ENCODE data around the gene SEMA4A.
"Not testable (repeated sequence)": the region's sequence is repeated elsewhere in the genome, so short reads cannot be mapped to it uniquely, and the experiment has no call there.

SEMA4A gene

DNA sequence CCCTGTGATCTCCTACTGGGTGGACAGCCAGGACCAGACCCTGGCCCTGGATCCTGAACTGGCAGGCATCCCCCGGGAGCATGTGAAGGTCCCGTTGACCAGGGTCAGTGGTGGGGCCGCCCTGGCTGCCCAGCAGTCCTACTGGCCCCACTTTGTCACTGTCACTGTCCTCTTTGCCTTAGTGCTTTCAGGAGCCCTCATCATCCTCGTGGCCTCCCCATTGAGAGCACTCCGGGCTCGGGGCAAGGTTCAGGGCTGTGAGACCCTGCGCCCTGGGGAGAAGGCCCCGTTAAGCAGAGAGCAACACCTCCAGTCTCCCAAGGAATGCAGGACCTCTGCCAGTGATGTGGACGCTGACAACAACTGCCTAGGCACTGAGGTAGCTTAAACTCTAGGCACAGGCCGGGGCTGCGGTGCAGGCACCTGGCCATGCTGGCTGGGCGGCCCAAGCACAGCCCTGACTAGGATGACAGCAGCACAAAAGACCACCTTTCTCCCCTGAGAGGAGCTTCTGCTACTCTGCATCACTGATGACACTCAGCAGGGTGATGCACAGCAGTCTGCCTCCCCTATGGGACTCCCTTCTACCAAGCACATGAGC lies 23.3 kb downstream of the SEMA4A start:
- TF ChIP-seq, protein P1, sequence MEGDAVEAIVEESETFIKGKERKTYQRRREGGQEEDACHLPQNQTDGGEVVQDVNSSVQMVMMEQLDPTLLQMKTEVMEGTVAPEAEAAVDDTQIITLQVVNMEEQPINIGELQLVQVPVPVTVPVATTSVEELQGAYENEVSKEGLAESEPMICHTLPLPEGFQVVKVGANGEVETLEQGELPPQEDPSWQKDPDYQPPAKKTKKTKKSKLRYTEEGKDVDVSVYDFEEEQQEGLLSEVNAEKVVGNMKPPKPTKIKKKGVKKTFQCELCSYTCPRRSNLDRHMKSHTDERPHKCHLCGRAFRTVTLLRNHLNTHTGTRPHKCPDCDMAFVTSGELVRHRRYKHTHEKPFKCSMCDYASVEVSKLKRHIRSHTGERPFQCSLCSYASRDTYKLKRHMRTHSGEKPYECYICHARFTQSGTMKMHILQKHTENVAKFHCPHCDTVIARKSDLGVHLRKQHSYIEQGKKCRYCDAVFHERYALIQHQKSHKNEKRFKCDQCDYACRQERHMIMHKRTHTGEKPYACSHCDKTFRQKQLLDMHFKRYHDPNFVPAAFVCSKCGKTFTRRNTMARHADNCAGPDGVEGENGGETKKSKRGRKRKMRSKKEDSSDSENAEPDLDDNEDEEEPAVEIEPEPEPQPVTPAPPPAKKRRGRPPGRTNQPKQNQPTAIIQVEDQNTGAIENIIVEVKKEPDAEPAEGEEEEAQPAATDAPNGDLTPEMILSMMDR (conservative IDR thresholded peaks at IDR 0.05), result no peak
- H3K27ac ChIP-seq, result no peak overlapping the region

DNA sequence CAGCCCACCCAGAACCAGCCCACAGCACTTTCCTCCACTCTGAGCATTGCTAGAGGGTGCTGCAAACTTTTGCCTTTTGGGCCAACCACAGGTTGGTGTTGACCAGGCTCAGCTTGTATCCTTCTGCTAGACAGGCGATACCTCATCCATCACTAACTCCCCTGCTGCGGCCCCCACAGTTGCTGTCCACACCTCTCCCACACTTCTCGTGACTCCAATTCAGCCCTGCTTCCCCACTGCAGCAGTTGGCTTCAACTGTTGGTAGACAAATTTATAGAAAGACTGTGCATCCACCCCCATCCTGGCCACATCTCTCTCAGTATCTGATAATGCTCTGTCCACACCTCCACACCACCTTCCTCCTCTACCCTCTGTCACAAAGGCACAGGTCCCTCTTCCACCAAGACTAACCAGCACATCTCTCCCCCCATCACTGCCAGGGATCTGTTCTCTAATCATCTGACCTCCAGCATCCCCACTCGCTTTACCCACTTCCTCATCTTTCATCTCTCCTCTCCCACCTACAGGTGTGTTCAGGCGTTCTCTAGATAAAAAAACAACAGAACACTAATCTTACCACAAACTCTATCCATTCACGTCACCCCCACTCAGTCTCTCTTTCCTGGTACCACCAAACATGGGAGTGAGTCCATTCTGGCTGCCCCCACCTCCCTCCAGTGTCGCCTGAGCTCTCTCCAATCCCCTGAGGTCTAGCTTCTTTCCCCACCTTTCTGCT lies 24.7 kb downstream of the SEMA4A start:
- TF ChIP-seq, protein P1 (conservative IDR thresholded peaks at IDR 0.05), result no peak
- 0 out of 2 replicates have a peak overlapping the region, but pooled peaks have one; percentile 18 for H3K27ac ChIP-seq

DNA sequence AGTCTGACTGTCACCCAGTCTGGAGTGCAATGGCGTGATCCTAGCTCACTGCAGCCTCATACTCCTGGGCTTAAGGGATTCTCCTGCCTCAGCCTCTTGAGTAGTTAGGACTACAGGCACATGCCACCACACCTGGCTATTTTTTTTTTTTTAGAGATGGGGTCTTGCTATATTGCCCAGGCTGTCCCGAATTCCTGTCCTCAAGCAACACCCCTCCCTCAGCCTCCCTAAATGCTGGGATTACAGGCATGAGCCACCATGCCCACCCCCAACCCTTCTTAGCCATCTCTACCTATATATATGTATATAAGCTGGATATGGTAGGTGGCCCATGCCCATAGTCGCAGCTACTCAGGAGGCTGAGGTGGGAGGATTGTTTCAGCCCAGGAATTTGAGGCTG lies 27.1 kb downstream of the SEMA4A start:
- TF ChIP-seq, protein P1 (conservative IDR thresholded peaks at IDR 0.05), result no peak
- H3K27ac ChIP-seq, result no peak overlapping the region

DNA sequence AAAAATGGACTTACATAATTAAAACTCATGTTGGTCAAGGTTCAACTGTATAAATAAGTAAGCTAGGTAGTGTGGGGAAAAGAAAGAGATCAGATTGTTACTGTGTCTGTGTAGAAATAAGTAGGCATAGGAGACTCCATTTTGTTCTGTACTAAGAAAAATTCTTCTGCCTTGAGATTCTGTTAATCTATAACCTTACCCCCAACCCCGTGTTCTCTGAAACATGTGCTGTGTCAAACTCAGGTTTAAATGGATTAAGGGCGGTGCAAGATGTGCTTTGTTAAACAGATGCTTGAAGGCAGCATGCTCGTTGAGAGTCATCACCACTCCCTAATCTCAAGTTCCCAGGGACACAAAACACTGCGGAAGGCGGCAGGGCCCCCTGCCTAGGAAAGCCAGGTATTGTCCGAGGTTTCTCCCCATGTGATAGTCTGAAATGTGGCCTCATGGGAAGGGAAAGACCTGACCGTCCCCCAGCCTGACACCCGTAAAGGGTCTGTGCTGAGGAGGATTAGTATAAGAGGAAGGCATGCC lies 28.1 kb downstream of the SEMA4A start:
- H3K27ac ChIP-seq, result not testable (repeated sequence)

DNA sequence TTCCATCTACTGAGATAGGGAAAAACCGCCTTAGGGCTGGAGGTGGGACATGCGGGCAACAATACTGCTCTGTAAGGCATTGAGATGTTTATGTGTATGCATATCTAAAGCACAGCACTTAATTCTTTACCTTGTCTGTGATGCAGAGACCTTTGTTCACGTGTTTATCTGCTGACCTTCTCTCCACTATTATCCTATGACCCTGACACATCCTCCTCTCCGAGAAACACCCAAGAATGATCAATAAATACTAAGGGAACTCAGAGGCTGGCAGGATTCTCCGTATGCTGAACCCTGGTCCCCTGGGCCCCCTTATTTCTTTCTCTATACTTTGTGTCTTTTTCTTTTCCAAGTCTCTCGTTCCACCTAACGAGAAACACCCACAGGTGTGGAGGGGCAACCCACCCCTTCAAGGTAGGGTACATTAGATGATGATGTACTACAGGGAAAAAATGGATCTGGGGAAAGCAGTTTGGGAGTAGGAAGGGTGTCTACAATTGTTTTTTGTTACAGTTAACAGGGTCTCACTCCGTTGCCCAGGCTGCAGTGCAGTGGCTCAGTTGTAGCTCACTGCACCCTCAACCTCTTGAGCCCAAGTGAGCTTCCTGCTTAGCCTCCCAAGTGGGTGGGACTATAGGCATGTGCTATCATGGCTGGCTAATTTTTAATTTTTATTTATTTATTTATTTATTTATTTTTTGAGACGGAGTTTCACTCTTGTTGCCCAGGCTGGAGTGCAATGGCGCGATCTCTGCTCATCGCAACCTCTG lies 28.8 kb downstream of the SEMA4A start:
- not testable (repeated sequence) for H3K27ac ChIP-seq

DNA sequence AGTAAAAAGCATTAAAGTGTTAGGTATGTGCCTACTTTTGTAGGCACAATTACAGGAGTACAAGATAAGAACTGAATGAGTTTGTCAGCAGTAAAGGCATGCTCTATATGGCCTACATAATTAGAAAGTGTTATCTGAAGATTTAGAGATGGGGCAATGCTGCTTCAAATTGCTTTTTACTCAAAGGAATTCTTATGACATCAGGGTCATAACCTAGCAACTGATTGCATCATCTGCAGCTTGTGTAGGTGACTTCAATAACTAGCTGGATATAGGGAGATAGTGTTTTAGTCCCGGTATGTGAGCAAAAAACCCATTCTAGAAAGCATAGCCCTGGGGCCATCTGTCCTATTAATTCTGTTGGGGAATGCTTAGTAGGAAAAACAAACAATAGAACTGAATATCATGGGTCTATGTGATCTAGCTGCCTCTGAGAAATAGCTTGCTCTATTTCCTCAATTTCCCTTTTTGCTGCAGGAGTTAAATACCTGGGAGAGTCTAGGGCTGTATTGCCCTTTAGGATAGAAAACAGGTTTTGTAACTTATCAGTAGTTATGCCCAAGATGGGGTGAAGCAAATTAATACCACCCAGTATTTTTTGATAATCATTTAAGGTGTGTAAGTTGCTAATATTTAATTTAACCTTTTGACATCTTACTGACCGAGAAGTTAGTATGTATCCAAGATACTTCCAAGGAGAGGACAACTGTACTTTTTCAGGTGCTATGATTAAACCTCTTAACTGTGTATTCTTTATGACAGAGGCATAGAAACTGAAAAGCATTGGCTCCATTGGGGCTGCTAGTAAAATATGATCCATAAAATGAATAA lies 33.2 kb downstream of the SEMA4A start:
- H3K27ac ChIP-seq, result not testable (repeated sequence)

DNA sequence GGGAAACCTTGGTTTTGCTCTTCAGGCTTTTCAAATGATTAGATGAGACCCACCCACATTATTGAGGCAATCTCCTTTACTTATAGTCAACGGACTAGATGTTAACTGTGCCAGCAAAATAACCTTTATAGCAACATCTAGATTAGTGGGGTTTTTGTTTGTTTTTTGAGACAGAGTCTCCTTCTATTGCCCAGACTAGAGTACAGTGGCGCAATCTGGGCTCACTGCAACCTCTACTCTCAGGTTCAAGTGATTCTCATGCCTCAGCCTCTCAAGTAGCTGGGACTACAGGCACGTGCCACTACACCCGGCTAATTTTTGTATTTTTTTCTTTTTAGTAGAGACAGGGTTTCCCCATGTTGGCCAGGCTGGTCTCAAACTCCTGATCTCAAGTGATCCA lies 36.9 kb downstream of the SEMA4A start:
- not testable (repeated sequence) for H3K27ac ChIP-seq

DNA sequence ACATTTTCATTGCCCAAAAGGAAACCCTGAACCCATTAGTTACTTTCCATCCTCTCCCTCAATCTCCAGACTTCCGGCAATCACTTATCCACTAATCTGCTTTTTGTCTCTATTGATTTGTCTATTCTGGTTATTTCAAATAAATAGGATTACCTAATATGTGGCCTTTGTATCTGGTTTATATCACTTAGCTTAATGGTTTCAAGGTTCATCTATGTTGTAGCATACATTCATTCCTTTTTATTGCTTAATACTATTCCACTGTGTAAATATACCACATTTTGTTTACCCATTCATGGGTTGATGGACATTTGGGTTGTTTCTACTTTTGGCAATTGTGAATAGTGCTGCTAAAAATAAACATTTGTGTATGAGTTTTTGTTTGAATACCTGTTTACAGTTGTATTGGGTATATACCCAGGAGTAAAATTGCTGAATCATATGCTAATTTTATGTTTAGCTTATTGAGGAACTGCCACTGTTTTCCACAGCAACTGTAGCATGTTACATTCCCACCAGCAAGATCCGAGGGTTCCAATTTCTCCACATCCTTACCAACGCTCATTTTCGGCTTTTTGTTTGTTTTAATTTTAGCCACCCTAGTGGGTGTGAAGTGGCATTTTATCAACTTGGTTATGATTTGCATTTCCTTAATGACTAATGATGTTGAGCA lies 38.0 kb downstream of the SEMA4A start:
- TF ChIP-seq, protein P1 (conservative IDR thresholded peaks at IDR 0.05), result no peak
- no peak overlapping the region for H3K27ac ChIP-seq

DNA sequence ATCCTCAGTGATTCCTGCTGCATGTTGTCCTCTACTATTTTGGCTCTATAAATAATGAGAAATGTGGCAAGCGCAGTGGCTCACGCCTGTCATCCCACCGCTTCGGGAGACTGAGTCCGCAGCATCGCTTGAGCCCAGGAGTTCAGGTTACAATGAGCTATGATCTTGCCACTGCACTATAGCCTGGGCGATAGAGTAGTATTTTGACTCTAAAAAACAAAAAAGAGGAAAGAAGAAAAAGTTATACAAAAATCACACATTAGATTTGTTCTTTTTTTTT lies 39.8 kb downstream of the SEMA4A start:
- TF ChIP-seq, protein P1 (conservative IDR thresholded peaks at IDR 0.05), result no peak

More for the DNA sequence above, 39.8 kb downstream of the SEMA4A start:
- H3K27ac ChIP-seq, result peak overlapping the region; percentile 80
